ENCODE measurements around the gene OR13C2.

The OR13C2 gene

GRCh38 chr9:104580562-104580961 lies 24.9 kb downstream of the OR13C2 start:
- TF ChIP-seq CTCF (conservative IDR thresholded peaks at IDR 0.05; ENCODE audit: low read depth, low read length), result no peak
- Histone ChIP-seq H4K20me1 (ENCODE audit: insufficient read depth) (no peaks in the 10 kb centered on the region), H3K4me2 (no peak overlapping the region), H3K9ac (no peak overlapping the region), H2AFZ (ENCODE audit: low read depth) (no peak overlapping the region), H3K27me3 (ENCODE audit: insufficient read depth, low read depth) (no peaks in the 10 kb centered on the region), H3K4me3 (IDR thresholded peaks at IDR 0.05; ENCODE audit: insufficient read depth, low read depth, low read length) (no peak overlapping the region), H3K27ac (no peak overlapping the region), H3K36me3 (ENCODE audit: insufficient read depth) (no peaks in the 10 kb centered on the region), H3K4me1 (ENCODE audit: low read depth, poor library complexity, severe bottlenecking) (no peaks in the 10 kb centered on the region), H3K79me2 (ENCODE audit: insufficient read depth, low read depth) (no peaks in the 10 kb centered on the region)

GRCh38 chr9:104577263-104577662 lies 28.2 kb downstream of the OR13C2 start:
- Histone ChIP-seq H2AFZ (ENCODE audit: low read depth) (no peak overlapping the region), H4K20me1 (ENCODE audit: insufficient read depth) (no peaks in the 10 kb centered on the region)
- no peak for TF ChIP-seq CTCF (conservative IDR thresholded peaks at IDR 0.05; ENCODE audit: low read depth, low read length)

GRCh38 chr9:104575456-104575855 lies 30.0 kb downstream of the OR13C2 start:
- no peak for TF ChIP-seq CTCF (conservative IDR thresholded peaks at IDR 0.05; ENCODE audit: low read depth, low read length)
- Histone ChIP-seq H3K4me3 (IDR thresholded peaks at IDR 0.05; ENCODE audit: insufficient read depth, low read depth, low read length) (no peak overlapping the region), H4K20me1 (ENCODE audit: insufficient read depth) (no peaks in the 10 kb centered on the region), H3K36me3 (ENCODE audit: insufficient read depth) (no peaks in the 10 kb centered on the region), H3K4me2 (no peak overlapping the region), H2AFZ (ENCODE audit: low read depth) (no peak overlapping the region), H3K4me1 (ENCODE audit: low read depth, poor library complexity, severe bottlenecking) (no peaks in the 10 kb centered on the region), H3K27ac (no peak overlapping the region), H3K79me2 (ENCODE audit: insufficient read depth, low read depth) (no peaks in the 10 kb centered on the region), H3K9ac (no peak overlapping the region), H3K27me3 (ENCODE audit: insufficient read depth, low read depth) (no peaks in the 10 kb centered on the region)

More at GRCh38 chr9:104577263-104577662, 28.2 kb downstream of the OR13C2 start:
- H3K27ac ChIP-seq, result no peak overlapping the region
- no peaks in the 10 kb centered on the region for H3K79me2 ChIP-seq (ENCODE audit: insufficient read depth, low read depth)
- no peak overlapping the region for H3K9ac ChIP-seq
- H3K4me2 ChIP-seq, result no peak overlapping the region
- no peaks in the 10 kb centered on the region for H3K27me3 ChIP-seq (ENCODE audit: insufficient read depth, low read depth)
- no peaks in the 10 kb centered on the region for H3K4me1 ChIP-seq (ENCODE audit: low read depth, poor library complexity, severe bottlenecking)
- no peaks in the 10 kb centered on the region for H3K36me3 ChIP-seq (ENCODE audit: insufficient read depth)
- no peak overlapping the region for H3K4me3 ChIP-seq (IDR thresholded peaks at IDR 0.05; ENCODE audit: insufficient read depth, low read depth, low read length)

GRCh38 chr9:104572612-104573011 lies 32.8 kb downstream of the OR13C2 start:
- Histone ChIP-seq H2AFZ (ENCODE audit: low read depth) (no peak overlapping the region), H3K4me1 (ENCODE audit: low read depth, poor library complexity, severe bottlenecking) (no peaks in the 10 kb centered on the region), H4K20me1 (ENCODE audit: insufficient read depth) (no peaks in the 10 kb centered on the region)

More at GRCh38 chr9:104572612-104573011, 32.8 kb downstream of the OR13C2 start:
- Histone ChIP-seq H3K79me2 (ENCODE audit: insufficient read depth, low read depth) (no peaks in the 10 kb centered on the region), H3K27me3 (ENCODE audit: insufficient read depth, low read depth) (no peaks in the 10 kb centered on the region), H3K27ac (no peak overlapping the region), H3K36me3 (ENCODE audit: insufficient read depth) (no peaks in the 10 kb centered on the region), H3K4me3 (IDR thresholded peaks at IDR 0.05; ENCODE audit: insufficient read depth, low read depth, low read length) (no peak overlapping the region), H3K4me2 (no peak overlapping the region), H3K9ac (no peak overlapping the region)
- no peak for TF ChIP-seq CTCF (conservative IDR thresholded peaks at IDR 0.05; ENCODE audit: low read depth, low read length)
